ENCODE results near the gene LHFPL6. TPM values are rescaled to one million over a fixed set of nuclear protein-coding genes. Genes with fewer than 3 reads are reported as not detected.

LHFPL6 gene
- total RNA-seq, 2 donors from 2014 or later, result 99.0 to 115 TPM

GRCh38 chr13:39503048-39503447 lies 99.9 kb downstream of the LHFPL6 start:
- H3K27me3 ChIP-seq (replicated peaks; ENCODE audit: insufficient read depth), result no peaks in the 10 kb centered on the region
- no peak for ATAC-seq (ENCODE audit: insufficient number of reproducible peaks, low FRiP score, low read depth)
- H3K27ac ChIP-seq, result no peak overlapping the region
- no peak overlapping the region for H3K4me3 ChIP-seq
- TF ChIP-seq CTCF (IDR thresholded peaks at IDR 0.05), result no peak
- H3K4me1 ChIP-seq (ENCODE audit: control insufficient read depth in 1 of 2, low read depth in 2 of 2), result peaks cover 6 to 27% of the 10 kb centered on the region in 2 donors
- DNase-seq (ENCODE audit: low spot score), result no peak
- H3K36me3 ChIP-seq, result no peaks in the 10 kb centered on the region
- H3K9me3 ChIP-seq, result no peaks in the 10 kb centered on the region

GRCh38 chr13:39501702-39502324 lies 101.2 kb downstream of the LHFPL6 start:
- no peak for TF ChIP-seq CTCF (IDR thresholded peaks at IDR 0.05)
- Histone ChIP-seq H3K27ac (no peak overlapping the region), H3K27me3 (replicated peaks; ENCODE audit: insufficient read depth) (no peaks in the 10 kb centered on the region), H3K4me1 (ENCODE audit: control insufficient read depth in 1 of 2, low read depth in 2 of 2) (peaks cover 6 to 20% of the 10 kb centered on the region in 2 donors), H3K4me3 (no peak overlapping the region), H3K9me3 (no peaks in the 10 kb centered on the region), H3K36me3 (no peaks in the 10 kb centered on the region)
- no peak for DNase-seq (ENCODE audit: low spot score)
- ATAC-seq (ENCODE audit: insufficient number of reproducible peaks, low FRiP score, low read depth), result no peak

GRCh38 chr13:39499604-39500003 lies 103.4 kb downstream of the LHFPL6 start:
- Histone ChIP-seq H3K9me3 (no peaks in the 10 kb centered on the region), H3K36me3 (no peaks in the 10 kb centered on the region), H3K4me1 (ENCODE audit: control insufficient read depth in 1 of 2, low read depth in 2 of 2) (peaks cover 0 to 13% of the 10 kb centered on the region in 2 donors), H3K27me3 (replicated peaks; ENCODE audit: insufficient read depth) (no peaks in the 10 kb centered on the region), H3K27ac (no peak overlapping the region), H3K4me3 (no peak overlapping the region)
- ATAC-seq (ENCODE audit: insufficient number of reproducible peaks, low FRiP score, low read depth) (no peak), DNase-seq (ENCODE audit: low spot score) (no peak)
- TF ChIP-seq CTCF (IDR thresholded peaks at IDR 0.05), result no peak

- ATAC-seq (ENCODE audit: insufficient number of reproducible peaks, low FRiP score, low read depth) (no peak), DNase-seq (ENCODE audit: low spot score) (no peak)
- Histone ChIP-seq H3K36me3 (no peaks in the 10 kb centered on the region), H3K27ac (no peak overlapping the region), H3K4me3 (no peak overlapping the region), H3K4me1 (ENCODE audit: control insufficient read depth in 1 of 2, low read depth in 2 of 2) (peaks cover 0 to 13% of the 10 kb centered on the region in 2 donors), H3K9me3 (no peaks in the 10 kb centered on the region), H3K27me3 (replicated peaks; ENCODE audit: insufficient read depth) (no peaks in the 10 kb centered on the region)
- no peak for TF ChIP-seq CTCF (IDR thresholded peaks at IDR 0.05)
These were observed 104.4 kb downstream of the LHFPL6 start for GRCh38 chr13:39498471-39499114.

- Histone ChIP-seq H3K4me1 (ENCODE audit: control insufficient read depth in 1 of 2, low read depth in 2 of 2) (peaks cover 0 to 7% of the 10 kb centered on the region in 2 donors), H3K4me3 (no peak overlapping the region), H3K36me3 (no peaks in the 10 kb centered on the region), H3K9me3 (no peaks in the 10 kb centered on the region), H3K27ac (no peak overlapping the region), H3K27me3 (replicated peaks; ENCODE audit: insufficient read depth) (no peaks in the 10 kb centered on the region)
- ATAC-seq (ENCODE audit: insufficient number of reproducible peaks, low FRiP score, low read depth), result no peak
- DNase-seq (ENCODE audit: low spot score), result no peak
- no peak for TF ChIP-seq CTCF (IDR thresholded peaks at IDR 0.05)
These were observed 106.5 kb downstream of the LHFPL6 start for GRCh38 chr13:39496506-39496905.
